SH-SY5Y (cell line): ENCODE results near the gene TUBG2.

Experiments used
- GATA2 ChIP-seq: IDR thresholded peaks from 2 replicates; pipeline ENCODE4 v1.6.1; 2011; ENCODE audit warnings: mild to moderate bottlenecking, low read depth, low read length
- GATA3 ChIP-seq: IDR thresholded peaks from 2 replicates; pipeline ENCODE4 v1.6.1; 2011; ENCODE audit warnings: low read depth, mild to moderate bottlenecking, low read length, moderate library complexity

GRCh38 chr17:42677012-42677857 is 18.2 kb downstream of the TUBG2 start:
- TF ChIP-seq GATA3, result no peak
- TF ChIP-seq GATA2, result no peak
